CD4-positive, alpha-beta T cell treated with Interferon alpha-2 for 1 hour (primary cell): ENCODE results near the gene OXNAD1.
"Not testable (repeated sequence)": the region's sequence is repeated elsewhere in the genome, so short reads cannot be mapped to it uniquely, and the experiment has no call there.

Experiments
- DNase-seq, 2 donors: peaks; one replicate each; pipeline ENCODE4 v3.0.0-alpha.2; 2020 to 2022

OXNAD1 gene

DNA sequence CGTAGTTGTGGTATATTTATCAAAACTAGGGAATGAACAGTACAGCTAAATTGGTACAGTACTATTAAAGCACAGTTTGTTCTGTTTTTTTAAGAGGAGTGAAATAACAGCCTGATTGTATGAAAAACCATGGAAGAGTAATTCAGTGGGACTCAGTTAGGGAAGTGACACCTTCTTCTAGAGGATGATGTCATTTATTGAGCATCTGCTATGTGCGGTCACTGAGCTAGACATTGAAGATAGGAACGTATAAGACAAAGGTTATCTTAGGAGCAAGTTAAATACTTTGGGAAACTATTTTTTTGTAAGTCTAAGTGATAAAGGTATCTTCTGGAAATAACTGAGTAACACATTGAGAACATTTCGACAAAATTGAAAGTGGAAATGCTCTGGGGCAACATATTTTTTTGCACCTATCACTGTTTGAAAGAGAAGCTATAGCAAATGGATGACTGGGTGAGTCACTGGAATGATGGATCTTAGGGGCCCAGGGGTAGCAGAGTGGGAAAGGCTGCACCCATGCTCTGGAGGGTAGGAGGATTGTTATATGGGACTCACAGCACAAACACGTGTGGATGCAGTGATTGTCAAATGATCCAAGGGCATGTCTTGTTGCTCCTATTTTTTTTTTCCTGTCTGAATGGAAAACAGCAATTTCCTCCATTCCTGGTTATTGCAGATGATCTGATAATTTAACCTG lies 43.0 kb downstream of the OXNAD1 start:
- DNase-seq = no peak

DNA sequence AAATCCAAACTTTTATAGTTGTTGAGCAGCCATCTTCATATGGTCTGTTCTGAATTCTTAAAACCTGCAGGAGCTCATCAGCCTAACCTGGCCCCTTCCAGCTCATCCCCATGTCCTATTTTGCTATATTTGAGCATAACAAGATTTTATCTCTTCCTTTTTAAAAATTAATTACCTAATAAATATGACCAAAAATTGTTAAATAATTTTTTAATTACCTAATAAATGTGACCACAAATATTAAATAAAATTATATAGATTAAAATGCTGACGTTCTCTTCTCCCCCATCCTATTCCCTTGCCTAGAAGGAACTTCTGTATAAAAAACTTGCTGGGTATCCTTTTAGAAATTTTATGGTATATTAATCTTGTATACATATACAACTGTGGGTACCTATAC lies 43.7 kb downstream of the OXNAD1 start:
- no peak for DNase-seq

DNA sequence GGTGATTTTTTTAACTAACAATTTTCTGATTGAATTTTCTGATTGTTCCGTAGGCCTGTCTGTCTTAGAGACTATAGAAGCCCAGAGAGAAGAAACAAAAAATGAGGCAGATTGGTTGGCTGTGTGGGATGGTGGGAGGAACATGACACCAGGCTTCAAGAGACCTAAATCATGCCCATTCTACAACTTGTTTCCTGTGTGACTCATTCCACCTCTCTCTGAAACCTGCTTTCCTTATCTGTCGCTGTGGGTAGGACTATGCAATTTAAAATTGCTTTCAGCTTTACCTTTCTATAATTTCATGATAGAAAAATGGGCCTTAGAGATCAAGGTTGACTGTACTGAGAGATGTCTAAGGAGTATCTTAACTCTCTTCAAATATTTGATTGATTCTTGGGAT lies 44.5 kb downstream of the OXNAD1 start:
- DNase-seq = peak; percentile 27 to 80

DNA sequence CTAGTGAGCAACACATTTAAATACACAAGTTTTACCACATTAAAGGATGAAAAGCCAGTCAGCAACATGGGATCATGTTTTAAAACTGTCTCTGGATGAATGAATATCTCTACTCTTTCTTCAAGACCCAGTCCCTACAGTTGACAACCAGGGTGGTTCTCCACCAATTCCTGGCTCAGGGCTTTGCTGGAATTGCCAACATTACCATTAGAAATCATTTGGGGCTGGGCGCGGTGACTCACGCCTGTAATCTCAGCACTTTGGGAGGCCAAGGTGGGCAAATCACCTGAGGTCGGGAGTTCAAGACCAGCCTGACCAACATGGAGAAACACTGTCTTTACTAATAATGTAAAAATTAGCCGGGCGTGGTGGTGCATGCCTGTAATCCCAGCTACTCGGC lies 45.5 kb downstream of the OXNAD1 start:
- not testable (repeated sequence) for DNase-seq

DNA sequence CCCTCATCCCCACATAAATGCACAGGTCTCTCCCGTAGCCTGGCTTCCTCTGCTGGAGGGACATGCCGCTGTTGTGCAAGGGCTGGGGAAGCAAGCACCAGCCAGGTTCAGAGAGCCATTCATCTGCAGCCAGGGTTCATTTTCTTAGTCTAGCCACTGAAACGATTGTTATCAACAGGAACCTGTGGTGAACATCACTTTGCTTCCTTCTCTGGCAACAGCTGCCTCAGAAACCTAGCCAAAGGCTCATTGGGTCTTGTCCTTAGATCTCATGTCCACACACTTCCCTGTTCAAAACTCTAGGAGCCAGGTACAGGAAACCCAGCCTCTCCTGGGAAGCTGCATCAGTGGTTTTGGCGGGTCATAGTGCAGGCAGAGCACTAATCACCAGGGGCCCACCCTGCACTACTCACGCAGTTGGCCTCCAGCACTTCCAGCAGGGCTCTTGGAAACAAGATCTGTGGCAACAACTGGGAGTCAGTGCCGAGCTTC lies 47.0 kb downstream of the OXNAD1 start:
- DNase-seq = peak; percentile 36 to 74

DNA sequence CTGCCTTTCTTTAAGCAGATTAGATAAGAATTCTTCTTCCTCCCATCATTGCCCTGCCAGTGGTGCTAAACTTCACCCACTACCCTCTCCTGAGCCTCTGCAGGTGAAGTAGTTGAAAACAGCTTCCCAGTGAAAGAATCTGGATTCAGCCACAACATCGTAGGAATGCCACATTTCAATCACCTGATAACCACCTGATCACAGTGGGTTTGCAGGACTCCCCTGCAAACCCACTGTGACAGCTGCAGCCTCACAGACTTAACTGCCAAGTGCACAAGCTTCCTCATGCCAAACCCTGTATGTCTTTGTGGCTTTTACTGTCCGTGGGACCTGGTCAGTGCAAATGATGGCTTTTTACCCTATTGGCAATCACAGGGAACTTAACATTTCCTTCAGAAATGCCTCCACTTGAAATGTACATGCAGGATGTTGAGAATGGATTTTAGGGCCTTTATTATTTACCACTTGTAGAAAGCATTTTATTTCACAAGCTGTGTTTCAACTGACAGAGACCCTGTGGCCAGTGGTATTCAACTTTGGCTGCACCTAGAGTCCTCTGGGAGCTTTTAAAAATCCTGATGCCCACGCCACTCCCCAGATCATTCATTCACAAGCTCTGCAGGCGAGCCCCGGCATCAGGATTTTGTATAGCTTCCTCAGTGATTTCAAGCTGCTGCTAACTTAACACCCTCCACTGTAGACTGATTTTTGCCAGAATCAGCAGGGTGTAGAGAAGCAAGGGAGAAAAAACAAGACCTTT lies 49.1 kb downstream of the OXNAD1 start:
- DNase-seq = no peak

DNA sequence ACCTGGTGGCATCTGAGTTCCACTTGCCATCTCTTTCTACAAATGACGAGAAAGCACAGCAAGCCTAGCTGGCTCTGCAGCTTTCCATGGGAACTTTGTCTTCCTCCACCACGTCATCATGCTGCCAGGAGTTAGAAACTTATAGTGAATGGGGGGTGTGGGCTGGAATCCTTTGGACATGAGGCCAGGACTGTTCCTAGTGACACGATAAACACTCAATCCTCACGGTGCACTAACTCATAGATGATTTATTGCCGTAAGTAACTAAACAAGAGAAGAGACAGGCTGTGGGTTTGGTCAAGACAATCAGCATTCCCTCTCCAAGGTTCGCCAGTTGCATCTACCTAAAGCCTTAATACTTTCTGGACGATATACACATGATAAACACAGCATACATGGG lies 50.6 kb downstream of the OXNAD1 start:
- no peak for DNase-seq

DNA sequence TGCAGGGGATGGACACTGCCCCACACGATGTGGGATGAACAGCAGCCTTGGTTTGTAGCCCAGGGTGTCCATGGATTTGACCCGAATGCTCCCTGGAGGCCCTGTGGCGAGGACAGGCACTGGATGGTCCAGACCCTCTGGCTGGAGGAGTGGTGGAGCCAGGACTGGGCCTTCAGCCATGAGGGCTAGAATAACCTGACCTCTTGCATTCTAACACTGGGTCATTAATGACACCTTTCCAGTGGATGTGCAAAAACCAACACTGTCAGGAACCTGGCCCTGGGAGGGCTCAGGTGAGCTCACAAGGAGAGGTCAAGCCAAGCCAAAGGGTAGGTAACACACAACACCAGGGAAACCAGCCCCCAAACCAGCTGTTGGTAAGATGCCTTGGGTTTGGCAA lies 51.4 kb downstream of the OXNAD1 start:
- DNase-seq = no peak

DNA sequence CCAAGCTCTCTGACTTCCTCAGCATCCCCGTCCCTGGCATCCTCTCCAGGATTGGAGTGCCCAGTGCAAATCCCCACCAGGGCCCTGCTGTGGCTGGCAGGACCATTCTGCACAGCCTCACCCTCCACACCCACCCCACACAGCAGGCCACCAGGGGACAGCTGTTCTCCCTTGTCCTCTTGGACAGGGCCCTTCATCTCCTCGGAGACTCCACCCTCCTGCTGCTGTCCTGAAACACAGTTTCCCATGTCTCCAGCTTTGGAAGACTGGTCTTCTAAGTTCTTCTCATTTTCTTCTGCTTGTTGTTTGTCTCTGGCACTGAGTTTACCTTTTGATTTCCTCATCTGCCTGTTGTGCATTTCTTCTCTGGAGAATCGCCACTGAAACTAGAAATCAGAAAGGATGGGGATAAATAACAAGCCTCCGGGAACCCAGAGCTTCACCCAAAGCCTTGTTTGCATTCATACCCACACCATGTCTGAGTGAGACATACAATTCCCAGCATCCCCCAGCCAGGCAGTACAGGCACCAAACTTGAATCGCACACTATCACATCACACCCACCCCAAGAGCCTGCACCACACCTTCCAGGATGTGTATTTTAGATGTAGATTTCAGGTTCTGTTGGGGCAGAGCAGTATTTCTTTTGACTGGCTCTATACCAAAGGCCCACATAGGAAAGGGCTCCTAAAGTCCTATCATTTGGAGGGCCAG lies 52.0 kb downstream of the OXNAD1 start:
- no peak for DNase-seq

DNA sequence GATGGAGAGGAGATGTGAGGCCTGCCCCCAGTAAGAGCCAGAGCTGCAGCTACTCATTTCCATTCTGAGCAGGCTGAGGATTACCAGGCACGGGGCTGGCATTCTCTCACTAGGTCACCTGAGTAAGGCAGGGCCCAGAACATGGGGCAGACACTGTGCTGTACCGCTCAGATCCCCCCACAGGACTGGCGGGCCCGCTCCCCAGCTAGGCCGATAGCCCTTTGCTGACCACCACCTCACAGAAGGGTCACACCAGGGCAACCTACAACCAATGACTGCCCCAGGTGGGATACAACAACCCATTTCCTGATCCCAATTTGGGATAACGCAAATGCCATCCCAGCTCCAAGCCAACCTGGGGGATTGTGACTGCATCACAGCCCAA lies 52.5 kb downstream of the OXNAD1 start:
- no peak for DNase-seq

DNA sequence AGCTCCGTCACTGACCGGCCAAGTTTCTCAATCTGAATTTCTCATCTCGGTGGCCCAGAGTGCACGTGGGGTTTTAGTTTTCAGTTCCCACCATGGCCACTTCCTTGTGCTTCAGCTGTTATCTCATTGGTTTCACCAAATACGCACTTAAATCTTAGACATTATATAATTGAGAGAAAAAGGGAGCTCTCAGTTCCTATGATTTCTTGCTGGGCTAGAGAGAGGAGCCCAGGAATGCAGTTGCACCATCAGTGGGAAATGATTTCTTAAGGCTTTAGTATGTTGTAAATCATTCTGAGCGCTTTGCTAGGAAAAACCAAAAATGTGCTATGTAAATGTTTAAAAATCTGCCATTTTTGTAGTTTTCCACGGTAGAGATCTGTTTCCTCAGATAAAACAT lies 53.2 kb downstream of the OXNAD1 start:
- no peak for DNase-seq

DNA sequence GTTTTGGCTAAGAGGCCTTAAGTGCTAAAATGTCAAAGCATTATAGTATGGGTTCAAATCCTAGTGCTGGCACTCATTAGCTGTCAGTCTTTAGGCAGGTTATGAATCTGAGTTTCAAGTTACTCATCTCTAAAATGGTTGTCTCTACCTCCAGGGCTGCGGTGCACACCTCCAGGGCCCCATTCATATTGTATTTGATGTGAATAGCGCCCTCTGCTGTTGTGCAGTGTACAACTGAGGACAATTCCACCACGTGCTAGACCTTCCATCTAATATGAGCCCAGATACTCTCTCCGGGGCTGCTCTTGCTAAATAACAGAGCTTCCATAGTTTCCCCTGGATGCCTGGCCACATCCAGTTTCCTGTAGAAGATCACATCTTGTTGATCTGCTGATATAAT lies 54.3 kb downstream of the OXNAD1 start:
- peak; percentile 77 to 89 for DNase-seq

DNA sequence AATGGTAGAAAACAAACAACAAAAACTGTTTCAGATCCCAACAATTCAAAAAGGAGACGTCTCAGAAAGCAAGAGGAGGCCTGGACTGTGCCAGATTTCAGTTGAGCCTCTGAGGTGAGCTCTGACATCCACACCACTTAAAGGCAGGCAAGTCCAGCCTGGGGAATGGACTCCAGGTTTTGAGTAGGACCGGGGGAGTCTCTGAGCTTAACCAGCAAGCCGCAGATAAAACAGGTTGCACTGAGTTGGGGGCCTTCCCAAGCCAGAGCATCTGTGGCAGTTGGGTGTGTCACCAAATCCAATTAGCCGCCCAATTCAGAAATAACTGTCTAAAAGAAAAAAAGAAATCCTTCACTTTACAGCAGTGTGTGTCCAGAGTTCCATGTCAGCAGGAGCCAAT lies 54.7 kb downstream of the OXNAD1 start:
- DNase-seq = no peak

DNA sequence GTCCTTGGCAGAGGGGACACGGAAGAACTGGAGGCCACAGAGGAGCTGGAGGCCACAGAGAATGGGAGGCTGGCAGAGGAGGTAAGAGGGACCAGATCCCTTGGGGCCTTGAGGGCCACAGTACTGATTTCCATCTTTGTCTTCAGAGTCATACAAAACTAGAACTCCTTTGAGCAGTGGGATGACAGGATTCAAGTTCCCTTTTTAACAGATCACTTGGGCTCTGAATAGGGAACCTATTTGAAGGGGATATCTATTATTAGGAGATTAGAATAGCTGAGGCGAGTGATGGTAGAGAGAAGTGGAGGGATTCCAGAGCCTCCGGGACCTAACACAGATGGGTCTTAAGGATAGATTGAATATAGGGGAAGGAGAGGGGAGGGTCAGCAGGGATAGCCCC lies 55.7 kb downstream of the OXNAD1 start:
- DNase-seq = no peak

DNA sequence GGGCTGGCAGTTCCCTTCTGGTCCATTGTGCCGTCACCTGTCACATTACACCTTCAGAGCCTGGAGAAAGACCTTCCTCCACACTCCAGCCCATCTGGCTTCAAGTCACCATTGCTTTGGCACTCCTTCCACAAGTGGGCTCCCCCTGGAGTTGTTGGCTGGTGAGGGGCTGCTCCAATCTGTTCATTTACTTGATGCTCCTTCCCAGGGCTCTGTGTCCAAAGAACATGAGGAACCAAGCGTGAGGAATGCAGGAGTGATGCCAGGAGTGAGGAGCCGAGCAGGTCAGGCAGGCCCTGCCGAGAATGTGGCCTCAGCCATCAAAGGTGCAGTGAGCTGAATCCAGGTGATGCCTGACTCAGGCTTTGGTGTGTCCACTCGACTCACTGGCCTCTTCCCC lies 57.2 kb downstream of the OXNAD1 start:
- no peak for DNase-seq

DNA sequence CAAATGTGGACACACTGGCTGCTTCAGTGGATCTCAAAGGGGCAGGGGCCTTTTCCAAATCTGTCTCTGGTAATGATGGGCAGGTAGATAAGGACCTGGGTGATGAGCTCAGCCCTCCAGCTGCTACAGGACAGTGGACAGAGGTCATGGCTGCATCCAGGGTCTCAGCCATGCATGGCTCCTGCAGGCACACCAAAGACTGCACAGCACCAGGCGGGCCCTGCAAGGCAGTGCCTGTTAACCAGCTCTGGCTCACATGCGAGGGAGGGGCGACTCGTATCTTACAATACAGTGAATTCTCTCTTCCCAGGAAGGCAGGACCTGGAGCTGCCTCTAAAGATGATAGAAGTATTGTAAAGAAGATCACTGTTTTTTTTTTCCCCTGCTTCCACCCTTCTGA lies 58.7 kb downstream of the OXNAD1 start:
- no peak for DNase-seq

DNA sequence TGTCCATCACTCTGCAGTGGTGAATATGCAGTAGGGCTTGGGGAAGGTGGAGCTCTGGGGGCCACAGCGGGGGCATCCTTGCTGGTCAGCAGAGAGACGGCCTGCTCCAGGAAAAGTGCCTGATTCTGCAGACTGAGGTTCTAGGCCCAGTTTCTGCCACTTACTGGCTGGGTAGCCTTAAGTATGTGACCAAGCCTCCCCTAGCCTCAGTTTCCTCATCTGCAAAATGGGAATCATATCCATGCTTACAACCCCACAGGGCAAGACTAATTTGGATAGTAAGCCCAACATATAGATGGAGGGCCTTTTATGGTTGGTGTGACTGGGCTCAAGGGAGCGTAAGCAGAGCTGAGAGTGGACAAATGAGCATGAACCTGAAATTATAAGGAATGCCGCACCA lies 60.8 kb downstream of the OXNAD1 start:
- DNase-seq = no peak

DNA sequence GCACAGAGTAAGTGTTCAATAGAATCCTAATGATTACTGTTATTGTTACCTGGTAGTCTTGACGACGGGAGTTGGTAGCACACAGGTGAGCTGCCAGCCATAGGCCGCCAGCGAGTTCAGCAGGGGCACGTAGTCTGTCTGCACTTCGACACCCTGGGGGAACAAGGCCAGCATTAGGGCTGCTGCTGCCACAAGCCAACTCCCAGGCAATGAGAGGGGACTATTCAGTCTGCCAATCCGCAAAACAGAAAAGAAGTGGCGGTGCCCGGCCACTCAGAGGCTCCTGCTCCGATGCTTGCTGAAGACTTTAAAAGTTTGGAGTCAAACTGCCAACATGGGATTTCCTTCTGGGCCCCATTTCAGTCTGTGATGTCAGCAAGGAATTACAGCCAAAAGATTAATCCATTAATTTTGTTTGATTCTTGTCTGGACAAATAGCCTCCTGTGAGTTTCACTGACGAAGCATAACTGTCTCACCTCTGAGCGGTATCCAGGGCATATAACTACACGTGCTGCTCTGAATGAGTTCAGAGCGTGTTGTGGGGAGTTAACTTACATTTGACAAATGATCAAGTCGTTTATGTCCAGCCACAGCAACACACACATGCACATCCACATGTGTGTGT lies 61.8 kb downstream of the OXNAD1 start:
- no peak for DNase-seq

DNA sequence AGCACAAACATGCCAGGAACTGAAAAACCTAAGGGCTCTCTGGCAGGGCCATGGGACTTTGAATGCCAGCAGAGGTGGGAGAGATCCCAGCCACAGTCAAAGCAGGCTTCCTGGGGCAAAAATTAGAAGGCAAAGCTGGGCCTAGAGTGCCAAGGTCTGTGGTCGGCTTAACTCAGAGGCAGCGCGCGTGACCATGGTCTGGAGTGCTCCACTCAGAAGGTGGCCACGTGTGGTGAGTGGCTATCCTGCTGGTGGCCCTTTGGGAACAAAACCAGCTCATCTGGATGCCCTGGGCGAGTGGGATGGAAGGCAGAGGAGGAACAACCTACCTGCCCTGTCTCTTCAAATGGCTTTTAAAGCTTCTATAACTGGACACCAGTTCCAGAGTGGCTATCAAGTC lies 63.1 kb downstream of the OXNAD1 start:
- DNase-seq = no peak

DNA sequence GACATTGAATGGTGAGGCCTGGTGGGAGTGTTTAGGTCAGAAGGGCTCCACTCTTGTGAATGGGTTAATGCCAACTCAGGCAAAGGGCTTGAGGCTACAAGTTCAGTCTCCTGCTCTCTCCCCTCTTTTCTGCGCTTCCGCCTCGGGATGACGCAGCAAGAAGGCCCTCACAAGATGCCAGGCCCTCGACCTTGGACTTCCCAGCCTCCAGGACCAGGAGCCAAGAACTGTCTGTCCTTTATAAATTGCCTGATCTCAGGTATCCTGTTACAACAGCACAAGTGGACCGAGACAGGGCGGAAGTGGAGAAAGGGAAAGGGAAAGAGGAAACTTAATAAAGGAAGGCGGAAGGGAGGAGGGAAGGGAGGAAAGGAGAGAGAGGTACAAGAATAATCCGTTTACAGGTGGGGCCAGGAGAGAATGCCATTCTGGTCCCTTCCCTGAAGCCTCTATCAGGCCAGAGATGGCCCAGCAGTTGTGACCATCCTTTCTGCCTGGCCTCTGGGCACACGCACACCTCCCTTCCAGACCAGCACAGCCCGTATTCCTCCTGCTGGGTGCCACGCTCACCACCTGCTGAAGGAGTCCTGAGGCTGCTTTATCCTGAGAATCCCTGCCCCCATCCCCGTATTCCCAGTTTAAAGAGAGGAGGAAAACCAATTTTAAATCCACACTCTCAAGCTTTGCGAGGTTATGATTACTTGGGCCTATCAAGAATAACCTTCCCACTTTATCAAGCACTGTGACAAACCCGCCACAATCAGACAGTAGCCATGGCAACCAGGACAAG lies 64.2 kb downstream of the OXNAD1 start:
- no peak for DNase-seq

DNA sequence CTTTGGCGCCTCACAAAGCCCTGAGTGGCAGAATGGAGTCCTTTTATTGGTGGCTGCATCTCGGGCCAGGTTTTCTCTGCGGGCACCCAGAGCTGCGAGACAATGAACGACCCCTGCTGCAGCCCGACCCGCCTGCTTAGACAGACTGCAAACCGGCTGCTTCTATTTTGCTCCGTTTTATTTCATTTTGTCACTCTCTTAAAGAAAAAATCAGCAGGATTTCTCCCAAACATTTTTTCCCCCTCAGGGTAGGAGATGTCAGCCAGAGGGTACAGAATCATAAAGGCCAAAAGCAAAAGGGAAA lies 64.8 kb downstream of the OXNAD1 start:
- no peak for DNase-seq

DNA sequence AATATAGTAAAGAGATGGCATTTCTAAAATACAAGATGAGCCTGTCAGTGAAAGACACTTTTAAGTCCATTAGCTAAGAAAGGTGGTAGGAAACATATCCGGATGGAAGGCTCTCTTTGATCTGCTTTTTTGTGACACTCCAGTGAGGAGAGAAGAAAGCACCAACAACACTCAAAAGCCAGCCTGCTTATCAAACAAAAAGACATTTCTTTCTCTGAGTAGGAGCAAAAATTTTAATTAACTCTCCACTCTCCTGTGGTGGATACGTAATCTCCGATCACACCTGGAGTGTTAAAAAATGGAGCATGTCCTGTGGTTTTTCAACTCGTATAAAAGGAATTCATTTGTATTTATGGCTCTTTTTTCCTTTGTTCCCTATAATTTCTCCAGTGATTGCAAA lies 65.3 kb downstream of the OXNAD1 start:
- no peak for DNase-seq

DNA sequence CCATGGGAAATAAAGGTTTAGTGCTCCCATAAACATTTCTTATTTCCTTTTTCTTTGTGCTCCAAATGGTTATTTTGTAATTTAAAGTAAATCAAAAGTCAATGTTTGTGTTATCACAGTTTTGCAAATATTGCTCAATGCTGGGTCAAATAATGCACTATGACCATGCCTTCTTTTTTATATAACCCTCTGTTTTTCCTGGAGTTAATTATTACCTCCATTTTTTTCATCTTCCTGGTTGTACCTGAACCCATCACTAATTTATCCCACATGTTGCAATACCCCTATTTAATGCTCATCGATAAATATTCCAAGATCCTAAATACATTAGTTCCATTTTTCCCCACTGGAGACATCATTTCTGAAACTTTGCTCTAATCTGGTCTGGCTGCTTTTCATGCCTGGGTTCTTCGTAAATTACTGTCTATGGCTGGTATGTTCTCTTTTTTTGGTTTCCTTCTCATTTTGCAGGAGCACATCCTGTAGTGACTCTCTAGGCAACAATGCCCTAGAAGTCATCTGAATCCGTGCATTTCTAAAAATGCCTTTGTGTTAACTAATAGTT lies 66.4 kb downstream of the OXNAD1 start:
- DNase-seq = no peak
